HuH-7 (cell line): ENCODE results near the gene ASCC1.

Experiments used
- DNase-seq: peaks from one replicate; pipeline ENCODE4 v3.0.0; 2011; ENCODE audit warnings: low spot score

Gene ASCC1

DNA sequence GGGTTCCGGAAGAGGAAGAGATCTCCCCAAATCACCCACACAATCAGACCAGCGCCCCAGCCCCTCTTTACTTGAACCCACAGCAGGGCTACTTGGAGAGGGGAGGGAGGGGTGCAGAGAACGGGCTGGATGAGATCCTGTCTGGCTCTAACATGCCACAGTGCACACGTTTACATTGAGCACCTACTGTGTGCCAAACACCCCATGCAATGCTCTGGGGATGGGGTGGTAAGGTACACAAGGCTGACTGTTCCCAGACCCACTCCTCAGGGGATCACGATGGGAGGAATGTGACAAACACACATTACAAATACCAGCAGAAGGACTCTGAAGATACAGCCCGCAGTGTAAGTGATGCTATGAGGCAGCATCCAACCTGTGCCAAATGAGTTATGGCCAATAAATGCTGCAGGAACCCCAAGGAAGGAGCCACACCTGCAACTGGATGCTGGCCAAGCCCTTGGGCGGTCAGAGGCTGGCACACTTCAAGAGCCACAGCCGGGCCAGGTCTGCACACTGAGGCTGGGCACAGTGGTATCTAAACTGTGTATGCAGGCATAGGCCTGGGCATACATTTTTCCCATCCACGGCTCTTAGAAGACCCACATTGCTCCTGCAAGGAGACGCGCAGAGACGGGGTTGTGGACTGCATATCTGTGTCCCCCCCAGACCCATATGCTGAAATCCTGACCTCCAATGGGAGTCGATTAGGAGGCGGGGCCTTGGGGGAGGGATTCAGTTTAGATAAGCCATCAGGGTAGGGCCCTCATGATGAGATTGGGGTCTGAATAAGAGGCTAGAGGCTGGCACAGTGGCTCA lies 134.1 kb downstream of the ASCC1 start:
- DNase-seq: no peak

DNA sequence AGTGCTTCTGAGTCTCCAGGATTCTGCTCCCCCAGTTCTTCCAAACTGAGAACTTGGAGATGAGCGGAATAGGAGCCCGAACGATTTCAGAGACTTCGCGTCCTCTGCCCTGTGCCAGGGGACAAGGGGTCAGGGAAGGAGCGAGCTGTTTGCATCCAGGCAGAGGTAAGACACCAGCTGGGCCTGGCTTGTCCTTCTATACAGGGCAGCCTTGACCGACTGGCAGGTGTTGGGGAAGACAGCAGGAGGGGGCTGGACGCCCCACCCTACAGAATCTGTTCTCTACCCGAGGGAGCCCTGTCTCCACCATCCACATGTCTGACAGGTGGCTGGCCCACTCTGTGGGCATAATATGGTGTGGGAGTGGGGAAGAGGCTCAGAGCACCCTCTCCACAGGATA lies 134.9 kb downstream of the ASCC1 start:
- no peak for DNase-seq

DNA sequence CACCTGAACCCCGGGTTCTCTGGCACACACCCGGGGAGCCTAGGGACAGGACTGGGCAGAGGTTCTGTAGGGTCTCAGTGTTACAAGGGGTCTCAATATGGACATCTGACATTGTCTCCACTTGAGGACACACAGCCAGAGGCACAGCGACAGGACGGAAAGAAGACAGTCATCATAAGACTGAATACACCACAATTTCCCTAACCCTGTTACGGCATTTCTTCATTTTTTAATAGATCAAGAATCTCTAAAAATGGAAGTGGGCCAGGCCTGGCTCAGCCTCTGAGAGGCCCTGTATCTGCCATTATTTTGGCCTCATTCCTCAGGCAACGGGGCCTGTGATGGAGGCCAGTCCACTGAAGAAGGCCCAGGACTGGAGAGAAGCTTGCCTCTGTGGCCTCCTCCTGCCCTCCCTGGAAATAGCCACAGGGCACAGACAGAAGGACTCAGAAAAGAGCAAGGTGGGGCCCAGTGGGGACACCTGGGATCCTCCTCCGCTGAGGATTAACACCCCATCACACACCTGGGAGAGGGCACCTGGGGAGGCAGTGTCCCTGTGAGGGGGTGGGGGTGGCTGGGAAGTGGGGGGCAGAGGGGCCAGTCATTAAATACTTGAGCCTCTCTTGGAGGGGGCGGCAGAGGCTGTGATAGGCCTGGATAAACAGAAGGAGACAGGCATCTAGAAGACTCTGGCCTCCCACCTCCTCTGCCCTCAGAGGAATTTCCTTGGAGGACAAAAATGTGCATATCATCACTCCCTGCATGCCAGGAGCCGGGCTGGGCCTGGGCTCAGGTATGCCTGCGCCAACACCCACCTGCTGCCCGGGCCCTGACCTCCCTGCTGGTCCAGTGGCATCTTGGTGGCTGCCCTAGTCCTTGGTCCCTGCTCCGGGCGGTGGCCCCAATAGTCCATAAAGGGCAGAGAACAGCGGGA lies 135.8 kb downstream of the ASCC1 start:
- no peak for DNase-seq

DNA sequence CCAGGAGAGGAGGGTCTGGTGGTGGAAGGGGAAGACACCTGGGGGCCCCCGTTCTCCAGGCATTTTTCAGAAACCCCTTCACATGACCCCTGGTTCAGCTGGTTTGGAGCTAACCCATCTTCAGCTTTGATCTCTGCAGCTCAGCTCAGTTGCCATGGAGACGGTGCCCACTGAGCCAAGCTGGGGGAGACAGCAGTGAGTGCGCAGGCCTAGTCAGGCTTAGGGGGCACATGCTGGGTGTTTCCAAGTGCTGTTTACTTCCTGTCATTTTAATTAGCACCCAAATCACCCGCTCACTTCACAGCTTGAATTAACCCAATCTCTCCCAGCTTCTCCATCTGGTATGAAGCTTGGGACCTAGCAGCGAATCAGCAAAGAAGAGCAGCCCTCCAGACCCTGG lies 136.7 kb downstream of the ASCC1 start:
- no peak for DNase-seq

DNA sequence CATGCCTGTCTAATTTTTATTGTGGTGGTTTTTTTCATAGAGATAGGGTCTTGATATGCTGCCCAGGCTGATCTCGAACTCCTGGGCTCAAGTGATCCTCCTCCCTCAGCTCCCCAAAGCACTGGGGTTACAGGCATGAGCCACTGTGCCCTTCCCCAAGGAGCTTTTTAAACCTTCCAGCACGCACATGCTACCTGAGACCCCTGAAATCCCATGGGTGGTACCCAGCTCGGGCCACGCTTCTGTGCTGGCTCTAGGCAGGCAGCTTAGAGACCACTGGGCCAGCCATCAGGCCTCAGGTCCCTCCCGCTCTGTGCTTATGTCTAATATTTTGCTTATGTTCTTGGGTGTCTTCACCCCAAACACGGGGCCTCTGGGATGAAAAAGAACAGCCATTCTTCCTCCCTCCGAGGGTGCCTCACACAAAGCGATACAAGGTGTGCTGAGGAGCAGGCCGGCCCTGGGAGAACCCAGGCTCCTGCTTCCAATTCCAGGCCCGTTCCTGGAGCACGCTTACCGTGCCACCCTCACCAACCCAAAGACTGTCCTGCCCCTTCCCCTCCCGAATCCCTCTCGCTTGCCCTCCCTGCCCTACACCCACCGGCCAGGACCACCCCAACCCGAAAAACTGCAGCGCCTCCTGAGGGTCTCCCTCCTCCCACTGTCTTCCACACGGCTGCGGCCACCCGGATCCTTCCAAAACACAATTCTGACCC lies 138.6 kb downstream of the ASCC1 start:
- no peak for DNase-seq

DNA sequence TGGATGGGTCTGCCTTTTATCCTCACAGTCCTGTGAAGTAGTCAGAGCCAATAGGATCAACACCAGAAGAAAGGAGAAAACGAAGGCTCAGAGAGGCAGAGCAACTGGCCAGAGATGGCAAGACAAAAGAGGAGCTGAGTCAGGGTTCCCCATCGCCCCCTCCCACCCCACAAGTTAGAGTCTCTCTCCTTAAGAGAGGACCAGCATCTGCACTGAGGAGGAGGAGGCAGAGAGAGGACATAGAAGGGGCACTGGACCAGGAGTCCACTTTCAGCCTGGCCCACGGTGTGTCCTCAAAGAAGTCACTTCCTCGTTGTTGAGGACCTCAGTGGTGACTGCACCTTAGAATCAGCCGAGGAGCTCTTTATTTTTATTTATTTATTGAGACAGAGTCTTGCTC lies 139.3 kb downstream of the ASCC1 start:
- no peak for DNase-seq

DNA sequence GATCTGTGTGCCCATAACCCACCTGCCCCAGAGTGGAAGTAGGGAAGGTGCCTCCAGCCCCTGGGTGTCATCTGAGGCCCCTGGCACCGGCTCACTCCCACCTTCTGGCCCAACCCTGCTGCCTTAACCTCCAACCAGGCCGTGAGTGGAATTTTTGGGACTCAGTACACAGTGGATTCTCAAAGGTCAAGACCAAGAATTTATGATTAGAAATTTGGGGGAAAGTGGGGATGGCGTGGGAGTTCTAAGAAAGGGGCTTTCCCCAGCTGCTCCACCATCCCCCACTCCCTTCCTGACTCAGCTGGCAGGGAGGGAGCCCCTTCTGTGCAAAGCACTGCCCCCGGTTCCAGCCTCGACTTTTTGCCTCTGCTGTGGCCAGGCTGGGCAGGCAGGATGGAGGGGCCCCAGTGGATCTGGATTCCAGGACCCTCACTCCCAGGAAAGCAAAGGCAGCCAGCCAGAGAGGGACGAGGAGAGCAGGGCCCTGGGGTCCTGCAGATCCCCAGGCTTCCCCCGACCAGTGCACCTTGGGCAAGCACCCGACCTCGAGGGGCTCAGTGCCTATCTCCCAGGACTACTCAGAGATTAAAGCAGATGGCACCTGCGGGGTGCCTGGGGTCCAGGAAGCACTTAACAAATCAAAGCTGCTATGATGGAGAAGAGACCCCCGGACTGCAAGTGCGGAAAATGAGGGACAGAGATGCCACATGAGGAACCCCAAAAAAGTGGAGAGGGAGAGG lies 140.5 kb downstream of the ASCC1 start:
- no peak for DNase-seq

DNA sequence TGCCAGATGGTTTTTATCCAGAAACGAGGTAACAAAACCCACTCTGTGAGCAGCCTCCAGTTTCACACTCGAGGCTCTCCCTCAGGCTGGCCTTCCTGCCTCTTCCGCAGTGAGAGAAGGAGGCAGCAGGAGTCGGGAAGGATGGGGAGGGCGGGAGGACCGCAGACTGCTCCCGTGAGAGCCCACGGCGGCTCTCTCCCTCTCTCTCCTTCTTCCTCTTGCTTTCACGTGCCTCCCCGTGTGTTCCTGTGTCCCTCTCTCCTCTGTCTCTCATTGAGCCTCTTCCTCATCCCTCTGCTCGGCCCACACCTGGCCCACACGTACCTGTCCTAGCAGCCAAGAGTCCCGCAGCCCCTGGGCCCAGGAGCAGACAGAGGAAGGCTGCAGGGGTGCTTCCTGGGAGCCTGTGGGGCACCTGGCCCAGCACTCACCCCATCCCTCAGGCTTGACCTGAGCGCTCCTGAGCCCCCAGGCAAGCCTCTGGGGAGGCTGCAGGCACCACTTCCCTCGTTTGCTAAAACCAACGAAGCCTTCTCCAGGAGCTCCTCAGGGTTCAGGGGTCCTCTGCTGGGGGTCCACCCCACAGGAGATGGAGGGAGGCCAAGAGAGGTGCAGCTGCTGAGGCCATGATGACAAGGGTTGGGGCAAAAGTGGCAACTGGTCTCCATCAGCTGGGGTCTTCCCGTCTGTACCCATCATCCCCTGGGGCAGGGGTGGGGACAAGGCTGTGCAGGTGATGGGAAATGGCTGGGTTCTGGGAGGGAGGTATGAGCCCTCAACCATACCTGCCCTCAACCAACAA lies 141.3 kb downstream of the ASCC1 start:
- DNase-seq: no peak

DNA sequence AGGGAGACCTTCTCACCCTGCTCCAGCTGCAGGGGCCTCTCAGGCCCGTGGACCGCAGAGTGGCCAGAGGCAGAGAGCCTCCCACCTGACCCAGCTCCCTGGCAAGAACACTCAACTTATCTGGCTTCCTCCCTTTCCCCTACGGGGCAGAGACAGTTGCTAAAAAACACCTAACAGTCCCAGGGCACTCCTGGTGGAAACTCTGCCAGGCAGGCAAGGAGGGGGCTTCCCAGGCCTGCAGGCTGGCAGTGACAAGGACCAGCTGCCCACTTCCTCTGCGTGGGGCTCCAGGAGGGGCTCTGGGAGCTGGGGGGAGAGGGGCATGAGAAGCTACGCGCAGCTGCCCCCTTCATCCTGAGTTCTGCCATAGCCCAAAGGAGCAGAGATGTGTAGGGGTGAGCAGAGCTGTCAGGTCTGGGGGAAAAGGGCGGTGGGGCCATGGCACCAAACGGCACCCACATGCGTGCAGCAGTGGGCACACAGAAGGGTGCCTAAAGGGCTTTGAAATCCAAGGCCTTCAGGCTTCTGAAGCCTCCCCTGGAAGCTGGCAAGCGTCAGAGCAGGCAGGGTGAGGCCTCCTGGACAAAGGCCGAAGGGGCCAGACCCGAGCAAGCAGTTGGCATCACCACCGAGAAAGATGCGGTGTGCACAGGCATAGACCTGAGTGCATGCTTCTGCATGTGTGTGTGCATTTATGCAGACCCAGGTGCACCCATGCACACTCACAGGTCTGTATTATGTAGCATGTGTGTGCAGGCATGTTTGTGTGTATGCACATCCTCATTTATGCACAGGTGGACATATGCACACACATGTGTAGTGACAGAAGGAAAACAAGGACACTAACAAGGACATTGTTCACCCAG lies 142.1 kb downstream of the ASCC1 start:
- DNase-seq: no peak

DNA sequence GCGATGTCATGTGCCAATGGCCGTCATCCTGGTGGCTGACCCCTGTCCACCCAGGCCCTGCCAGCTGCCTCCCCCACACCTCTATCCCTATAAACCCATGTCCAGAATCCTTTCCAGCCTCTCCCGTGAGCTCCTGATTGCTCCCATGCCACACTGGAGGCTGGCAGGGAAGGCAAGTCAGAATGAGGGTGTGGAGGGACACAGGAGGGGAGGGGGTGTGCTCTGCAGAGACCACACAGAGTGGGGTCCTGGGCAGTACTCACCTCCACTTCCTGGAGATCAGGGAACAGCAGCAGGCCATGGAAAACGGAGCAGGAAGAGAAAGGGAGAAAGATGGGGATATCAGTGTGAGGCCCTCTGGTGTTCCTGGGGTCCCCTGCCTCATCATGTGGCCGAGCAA lies 143.4 kb downstream of the ASCC1 start:
- no peak for DNase-seq

DNA sequence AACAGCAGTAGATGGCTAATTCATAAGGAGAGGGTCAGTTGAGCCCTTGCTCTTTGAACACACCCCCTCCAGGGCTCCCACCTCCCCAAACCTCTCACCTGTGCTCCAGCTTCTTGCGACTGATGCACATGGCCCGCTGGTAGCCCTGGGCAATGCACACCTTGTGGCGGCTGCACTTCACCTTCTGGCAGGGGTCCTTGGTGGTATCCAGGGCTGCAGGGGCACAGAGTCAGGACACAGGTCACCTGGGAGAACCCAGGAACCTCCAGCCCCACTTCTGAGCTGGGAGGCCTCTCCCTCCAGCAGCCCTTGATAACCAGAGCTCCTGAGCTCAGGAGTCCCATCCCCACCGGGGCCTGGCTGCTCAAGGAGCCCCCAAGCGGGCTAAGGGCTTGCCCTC lies 144.0 kb downstream of the ASCC1 start:
- no peak for DNase-seq

DNA sequence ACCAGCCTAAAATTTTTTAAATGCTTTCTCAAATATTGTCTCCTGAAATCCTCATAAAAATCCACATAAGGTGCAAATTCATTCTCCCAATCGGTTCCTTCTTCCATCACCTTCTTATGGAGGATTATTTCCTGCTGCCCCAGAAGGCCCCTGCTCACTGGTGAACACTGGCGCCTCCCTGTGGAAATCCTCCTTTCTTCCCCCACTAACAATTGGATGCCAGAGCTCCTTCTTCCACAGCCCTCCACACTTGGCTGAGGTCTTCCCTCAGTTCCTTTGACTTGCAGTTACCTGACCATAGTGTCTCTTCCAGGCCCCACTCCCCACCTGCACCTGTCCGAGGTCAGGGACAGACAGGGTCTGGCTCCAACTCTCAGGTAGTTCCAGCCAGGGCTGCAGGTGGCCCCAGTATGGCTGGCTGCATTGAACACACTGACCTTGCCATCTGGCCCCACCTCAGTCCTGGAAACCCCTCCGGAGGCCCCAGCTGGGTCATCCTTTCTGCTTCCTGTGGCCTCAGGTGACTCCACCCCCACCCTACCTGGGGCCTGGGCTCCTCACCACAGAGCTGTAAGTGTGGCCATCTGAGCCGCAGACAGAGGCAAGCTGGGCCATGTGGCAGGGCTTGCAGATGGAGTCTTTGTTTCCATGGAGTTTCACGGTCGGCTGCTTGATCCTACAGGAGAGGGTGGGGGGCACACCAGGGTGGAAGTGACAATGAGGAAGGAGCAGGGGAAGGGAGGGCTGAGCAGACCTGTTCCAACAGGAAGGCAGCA lies 146.1 kb downstream of the ASCC1 start:
- DNase-seq: no peak

DNA sequence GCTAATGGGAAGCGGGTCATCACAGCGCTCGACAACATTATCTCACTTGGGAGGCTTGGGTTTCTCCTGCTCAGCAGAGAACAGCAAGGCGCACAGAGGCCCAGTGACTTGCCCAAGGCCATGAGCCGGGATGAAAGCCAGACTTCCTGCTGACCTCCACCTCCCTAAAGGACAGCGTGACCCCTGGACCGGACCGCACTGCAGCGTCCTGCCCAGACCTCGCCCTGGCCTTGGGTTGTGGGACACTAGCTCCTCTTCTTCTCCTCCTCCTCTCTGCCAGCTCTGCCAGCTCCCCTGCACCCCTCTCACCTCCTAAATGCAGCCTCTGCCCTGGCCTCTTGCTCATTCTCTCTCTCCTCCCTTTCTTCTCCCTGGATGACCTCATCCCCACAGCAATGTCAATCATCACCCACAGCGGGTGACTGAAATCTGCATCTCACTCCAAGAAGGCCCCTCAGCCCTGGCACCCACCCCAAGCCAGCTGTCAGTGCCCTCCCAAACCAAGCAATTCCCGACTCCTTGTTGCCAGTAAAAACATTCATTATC lies 147.1 kb downstream of the ASCC1 start:
- DNase-seq: no peak

DNA sequence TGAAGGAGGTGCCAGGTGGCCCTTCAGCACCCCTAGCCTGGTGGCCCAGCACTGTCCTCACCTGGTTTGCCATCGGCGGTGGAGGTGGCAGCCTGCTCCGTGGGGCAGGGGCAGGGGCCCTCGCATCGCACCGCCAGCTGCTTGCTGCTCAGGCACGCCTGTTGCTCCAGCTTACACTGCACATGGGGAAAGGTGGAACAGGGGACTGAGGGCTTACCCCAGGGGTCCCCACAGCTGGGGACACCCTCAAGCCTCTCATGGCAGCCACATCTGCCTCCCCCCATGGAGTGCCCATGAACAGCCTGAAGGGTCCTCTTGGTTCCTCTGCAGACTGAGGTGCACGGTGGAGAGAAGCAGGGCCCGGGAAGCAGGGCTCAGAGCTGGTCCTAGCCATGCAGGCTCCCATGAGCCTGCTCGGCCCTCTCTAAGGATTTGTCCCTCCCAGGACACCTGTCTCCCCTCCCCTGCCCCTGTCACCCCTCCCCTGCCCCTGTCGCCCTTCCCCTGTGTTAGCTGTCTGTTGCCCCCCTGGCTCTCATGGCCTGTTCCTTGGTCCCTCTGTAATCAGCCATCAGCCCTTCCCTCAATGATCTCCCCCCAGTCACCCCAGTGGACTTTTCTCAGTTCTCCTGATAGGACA lies 147.8 kb downstream of the ASCC1 start:
- DNase-seq: no peak

DNA sequence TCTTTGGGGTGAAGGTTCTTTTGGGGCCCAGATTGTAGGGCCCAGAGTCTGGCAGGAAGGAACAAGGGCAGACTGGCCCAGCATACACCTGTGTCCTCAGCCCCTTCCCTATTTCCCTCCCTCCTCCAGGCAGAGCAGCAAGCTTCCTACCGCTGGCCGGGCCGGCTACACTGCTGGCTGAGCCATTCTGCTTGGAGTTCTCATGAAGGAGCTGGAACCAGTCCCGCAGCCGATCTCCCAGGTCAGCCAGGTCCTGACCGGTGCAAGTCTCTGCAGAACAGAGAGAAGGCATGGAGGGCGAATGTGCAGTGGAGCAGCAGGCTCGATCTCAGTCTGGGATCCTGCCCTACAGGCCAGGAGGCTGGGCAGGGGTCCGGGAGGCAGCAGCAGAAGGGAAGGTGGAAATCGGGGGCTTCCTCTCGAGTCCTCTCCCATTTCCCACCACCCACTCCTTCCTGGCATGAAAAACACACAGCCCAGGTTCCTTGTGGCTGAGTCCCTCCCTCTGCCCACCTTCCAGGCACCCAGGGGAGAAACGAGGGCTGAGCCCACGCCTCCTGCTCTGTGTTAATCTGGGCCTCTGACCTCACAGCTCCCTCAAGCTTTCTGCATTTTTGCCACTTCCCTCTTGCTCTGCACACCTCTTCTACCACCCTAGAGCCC lies 148.5 kb downstream of the ASCC1 start:
- no peak for DNase-seq

DNA sequence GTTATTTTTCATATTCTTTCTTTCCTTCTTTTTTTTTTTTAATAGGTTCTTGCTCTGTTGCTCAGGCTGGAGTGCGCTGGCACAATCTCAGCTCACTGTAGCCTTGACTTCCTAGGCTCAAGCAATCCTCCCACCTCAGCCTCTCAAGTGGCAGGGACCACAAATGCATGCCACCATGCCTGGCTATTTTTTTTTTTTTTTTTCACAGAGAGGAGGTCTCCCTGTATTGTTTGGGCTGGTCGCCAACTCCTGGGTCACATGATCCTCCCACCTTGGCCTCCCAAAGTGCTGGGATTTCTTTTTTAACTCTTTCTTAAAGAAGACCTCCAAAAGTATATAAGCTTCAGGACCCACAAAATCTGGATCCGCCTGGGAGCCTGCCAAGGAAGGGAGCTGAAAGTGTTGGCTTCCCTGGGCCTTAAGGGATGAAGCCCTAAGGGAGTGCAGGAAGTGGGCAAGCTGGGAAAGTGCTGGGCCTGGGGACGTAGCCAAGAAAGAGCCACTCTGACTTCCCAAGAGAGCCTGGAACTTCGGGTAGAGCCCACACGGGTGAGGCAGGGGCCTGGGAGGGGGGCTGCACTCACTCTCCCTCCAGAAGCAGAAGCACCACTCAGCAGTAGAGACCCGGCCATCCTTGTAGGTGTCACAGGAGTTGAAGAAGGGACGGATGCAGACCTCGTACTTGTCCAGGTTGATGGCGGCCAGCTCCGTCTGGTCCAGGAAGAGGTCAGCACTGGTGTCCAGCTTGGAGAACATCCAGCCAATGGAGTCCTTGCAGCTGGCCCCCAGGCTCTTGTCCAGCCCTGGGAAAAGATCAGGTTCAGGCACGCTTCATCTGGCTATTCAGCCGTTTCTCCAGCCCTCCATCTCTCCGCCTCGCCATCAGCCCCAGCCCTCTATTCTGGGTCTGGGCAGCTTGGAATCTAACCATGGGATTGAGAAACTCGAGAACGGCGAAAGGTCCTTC lies 149.5 kb downstream of the ASCC1 start:
- DNase-seq: no peak
